IPS-15b (cell line): Measurements from ENCODE around the gene LRRC8E.
"Not testable (repeated sequence)": the region's sequence is repeated elsewhere in the genome, so short reads cannot be mapped to it uniquely, and the experiment has no call there.

Experiments
- H3K27me3 ChIP-seq: one replicate; pipeline ENCODE4 v1.6.1; 2013; ENCODE audit warnings: low read length; ENCODE audit not compliant: control insufficient read depth, insufficient read depth
- H3K36me3 ChIP-seq: one replicate; pipeline ENCODE4 v1.6.1; 2013; ENCODE audit warnings: low read length; ENCODE audit not compliant: control insufficient read depth, insufficient read depth
- H3K4me1 ChIP-seq: one replicate; pipeline ENCODE4 v1.6.1; 2013; ENCODE audit warnings: mild to moderate bottlenecking, low read length; ENCODE audit not compliant: control insufficient read depth, insufficient read depth
- H3K4me3 ChIP-seq: one replicate; pipeline ENCODE4 v1.5.1; 2013; ENCODE audit warnings: low read depth, low read length
- H3K9ac ChIP-seq: one replicate; pipeline ENCODE4 v1.6.1; 2013; ENCODE audit warnings: low read depth, mild to moderate bottlenecking, low read length
- H3K9me3 ChIP-seq: one replicate; pipeline ENCODE4 v1.6.1; 2013; ENCODE audit warnings: mild to moderate bottlenecking, low read length; ENCODE audit not compliant: control insufficient read depth, insufficient read depth

Gene LRRC8E

DNA sequence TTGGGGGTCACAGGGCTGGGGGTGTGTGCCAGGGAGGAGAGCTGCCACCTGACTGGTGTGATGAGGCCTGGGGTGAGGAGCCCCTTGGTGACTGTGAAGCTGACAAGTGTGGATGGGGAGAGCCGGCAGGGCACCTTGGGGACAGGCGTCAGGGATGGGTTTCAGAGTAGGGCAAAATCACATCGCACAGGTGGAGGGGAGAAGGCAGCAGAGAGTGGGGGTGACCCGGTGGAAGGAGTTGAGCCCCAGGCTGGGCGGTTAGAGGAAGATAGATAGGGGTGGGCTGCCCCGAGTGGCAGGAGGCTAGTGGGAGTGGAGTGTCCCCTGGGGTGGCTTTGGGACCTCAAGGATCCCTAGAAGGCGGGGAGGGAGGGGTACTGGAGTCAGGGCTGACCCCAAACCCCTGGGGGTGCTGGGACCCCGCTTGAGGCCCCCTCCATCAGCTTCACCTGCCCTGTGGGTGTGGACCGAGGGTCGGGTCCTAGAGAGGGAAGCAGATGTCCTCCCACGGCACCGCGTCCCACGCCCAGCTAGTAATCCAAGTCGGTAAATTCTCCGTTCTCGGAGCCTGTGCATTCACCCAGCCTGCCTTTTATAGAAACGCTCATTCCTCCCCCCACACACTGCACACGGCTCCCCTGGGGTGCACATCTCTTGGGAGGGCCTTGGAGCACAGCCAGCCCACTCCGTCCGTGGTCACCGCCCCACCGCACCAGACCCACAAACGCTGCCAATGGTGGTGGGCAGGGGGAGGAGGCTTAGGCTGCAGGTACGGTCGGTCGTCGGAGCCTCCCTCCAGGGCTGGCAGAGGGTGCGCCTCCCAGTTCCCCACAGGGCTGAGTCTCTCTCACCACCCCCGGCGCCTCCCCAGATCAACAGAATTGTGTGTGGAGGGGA lies 35.2 kb downstream of the LRRC8E start:
- Histone ChIP-seq H3K9ac (no peak overlapping the region), H3K27me3 (peaks cover 4% of the 10 kb centered on the region), H3K36me3 (peaks cover 2% of the 10 kb centered on the region), H3K4me1 (peaks cover 4% of the 10 kb centered on the region), H3K9me3 (no peaks in the 10 kb centered on the region), H3K4me3 (no peak overlapping the region)

DNA sequence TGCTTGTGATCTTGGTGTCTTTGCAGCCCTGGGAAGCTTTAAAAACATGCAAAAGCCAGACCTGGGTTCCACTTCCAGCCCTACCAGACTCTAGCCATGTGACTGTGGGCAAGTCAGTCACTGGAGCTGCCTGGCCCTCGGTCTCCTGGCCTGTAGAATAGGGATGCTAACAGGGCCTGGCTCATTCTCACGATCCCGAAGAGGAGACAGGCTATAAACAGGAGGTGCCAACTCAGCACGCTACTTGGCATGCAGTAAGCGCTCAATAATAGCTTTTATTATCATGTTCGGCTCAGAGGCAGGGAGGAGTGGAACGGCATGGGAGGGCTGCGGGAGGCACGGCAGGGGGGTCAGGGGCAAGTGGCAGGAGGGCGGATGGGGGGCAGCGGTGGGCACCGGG lies 35.9 kb downstream of the LRRC8E start:
- no peaks in the 10 kb centered on the region for H3K27me3 ChIP-seq
- no peak overlapping the region for H3K4me3 ChIP-seq
- peaks cover 2% of the 10 kb centered on the region for H3K36me3 ChIP-seq
- no peak overlapping the region for H3K9ac ChIP-seq
- no peaks in the 10 kb centered on the region for H3K9me3 ChIP-seq
- H3K4me1 ChIP-seq, result peaks cover 4% of the 10 kb centered on the region

DNA sequence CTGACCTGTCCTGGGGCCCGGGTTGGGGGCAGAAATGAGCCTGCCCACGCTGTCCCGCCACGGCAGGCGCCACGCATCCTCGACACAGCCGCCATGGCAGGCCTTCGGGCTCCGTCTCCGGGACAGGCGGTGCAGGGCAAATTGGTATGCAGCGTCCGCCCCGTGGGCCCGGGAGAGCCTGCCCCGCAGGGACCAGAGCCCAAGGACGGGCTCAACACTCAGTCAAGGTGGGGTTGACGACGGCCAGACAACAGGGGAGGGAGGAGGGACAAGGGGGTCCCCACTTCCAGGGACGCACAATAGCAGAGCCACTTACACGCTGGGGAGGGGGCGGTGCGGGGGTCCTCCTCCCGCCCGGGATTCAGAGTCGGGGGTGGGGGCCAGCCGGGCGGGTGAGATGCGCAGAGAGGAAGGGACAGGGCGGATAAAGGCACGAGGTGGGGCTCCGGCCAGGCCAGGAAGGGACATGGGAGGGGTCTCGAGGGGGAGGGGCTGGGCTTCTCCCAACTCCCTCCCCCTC lies 36.4 kb downstream of the LRRC8E start:
- H3K9ac ChIP-seq, result no peak overlapping the region
- H3K4me3 ChIP-seq, result peak overlapping the region; percentile 35
- H3K4me1 ChIP-seq, result peaks cover 3% of the 10 kb centered on the region
- no peaks in the 10 kb centered on the region for H3K9me3 ChIP-seq
- no peaks in the 10 kb centered on the region for H3K27me3 ChIP-seq
- H3K36me3 ChIP-seq, result peaks cover 2% of the 10 kb centered on the region

DNA sequence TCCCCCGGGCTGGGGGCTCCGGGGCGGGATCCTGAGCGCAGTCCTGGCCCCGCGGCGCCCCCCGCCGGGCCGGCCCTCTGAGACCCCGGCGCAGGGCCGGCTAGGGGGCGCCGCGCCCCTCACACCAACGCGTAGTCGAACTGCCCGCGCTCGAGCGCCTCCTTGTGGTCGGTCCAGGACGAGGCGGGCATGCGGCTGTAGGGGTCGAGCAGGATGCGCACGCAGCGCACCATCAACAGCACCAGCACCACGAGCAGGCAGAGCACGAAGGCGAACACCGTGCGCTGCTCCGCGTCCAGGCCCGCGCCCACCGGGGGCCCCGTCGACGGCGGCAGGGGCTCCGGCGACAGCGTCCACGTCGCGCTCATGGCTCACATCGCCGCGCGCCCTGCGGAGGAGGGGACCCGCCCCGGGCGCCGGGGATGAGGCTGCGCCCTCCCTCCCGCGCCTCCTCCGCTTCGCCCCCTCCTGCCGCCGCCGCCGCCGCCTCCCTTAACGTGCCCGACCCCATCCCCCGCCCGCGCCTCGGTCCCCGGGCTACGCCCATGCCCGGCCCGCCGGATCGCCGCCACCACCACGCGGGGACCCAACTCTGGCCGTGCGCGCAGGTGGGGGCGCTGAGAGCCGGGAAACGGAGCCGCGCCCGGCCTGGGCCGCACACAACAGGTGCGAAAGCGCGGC lies 37.0 kb downstream of the LRRC8E start:
- no peaks in the 10 kb centered on the region for H3K27me3 ChIP-seq
- peaks cover 2% of the 10 kb centered on the region for H3K4me1 ChIP-seq
- H3K9me3 ChIP-seq, result no peaks in the 10 kb centered on the region
- H3K4me3 ChIP-seq, result peak overlapping the region; percentile 35
- H3K36me3 ChIP-seq, result peaks cover 5% of the 10 kb centered on the region
- H3K9ac ChIP-seq, result no peak overlapping the region

DNA sequence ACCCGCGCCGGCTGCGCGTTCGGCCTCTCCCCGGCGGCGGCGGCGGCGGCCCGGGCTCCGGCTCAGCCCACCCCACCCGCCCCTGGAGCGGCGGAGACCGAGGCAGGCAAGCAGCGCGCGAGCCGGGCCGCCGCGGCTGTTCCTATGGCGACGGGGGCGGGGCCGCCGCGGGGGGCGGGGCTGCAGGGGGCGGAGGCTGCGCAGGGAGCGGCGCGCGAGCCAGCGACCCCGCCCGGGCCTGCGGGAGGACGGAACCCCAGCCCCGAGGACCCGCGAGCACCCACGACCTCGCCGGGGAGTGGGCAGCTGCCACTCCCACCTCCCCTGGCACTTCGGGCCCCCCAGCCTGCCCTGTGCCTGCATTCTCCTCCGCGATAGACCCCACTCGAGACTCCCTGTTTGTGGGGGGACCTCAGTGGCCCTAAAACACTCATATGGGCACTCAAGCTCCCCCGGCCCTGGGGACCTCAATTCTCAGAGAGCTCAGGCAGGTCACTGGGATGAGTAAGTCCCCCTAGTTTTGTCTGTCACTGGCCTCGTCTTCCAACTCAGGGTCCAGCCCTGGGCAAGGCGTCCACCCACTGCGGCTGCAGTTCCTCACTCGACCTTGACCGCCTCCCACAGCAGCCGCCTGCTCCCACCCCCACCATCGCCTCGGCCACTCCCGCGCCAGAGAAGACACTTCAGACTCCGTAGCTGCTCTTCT lies 37.9 kb downstream of the LRRC8E start, which contains the start of gene CTXN1:
CTXN1 (minus strand) TSS at position 115 of the 706 bp plus-strand sequence. CDS start 597 bp downstream, outside the sequence.
- Histone ChIP-seq H3K9me3 (no peaks in the 10 kb centered on the region), H3K4me3 (peak within 1 kb of the TSS; percentile 53), H3K27me3 (no peaks in the 10 kb centered on the region), H3K4me1 (peaks cover 2% of the 10 kb centered on the region), H3K36me3 (peaks cover 11% of the 10 kb centered on the region), H3K9ac (no peak within 1 kb of the TSS)

DNA sequence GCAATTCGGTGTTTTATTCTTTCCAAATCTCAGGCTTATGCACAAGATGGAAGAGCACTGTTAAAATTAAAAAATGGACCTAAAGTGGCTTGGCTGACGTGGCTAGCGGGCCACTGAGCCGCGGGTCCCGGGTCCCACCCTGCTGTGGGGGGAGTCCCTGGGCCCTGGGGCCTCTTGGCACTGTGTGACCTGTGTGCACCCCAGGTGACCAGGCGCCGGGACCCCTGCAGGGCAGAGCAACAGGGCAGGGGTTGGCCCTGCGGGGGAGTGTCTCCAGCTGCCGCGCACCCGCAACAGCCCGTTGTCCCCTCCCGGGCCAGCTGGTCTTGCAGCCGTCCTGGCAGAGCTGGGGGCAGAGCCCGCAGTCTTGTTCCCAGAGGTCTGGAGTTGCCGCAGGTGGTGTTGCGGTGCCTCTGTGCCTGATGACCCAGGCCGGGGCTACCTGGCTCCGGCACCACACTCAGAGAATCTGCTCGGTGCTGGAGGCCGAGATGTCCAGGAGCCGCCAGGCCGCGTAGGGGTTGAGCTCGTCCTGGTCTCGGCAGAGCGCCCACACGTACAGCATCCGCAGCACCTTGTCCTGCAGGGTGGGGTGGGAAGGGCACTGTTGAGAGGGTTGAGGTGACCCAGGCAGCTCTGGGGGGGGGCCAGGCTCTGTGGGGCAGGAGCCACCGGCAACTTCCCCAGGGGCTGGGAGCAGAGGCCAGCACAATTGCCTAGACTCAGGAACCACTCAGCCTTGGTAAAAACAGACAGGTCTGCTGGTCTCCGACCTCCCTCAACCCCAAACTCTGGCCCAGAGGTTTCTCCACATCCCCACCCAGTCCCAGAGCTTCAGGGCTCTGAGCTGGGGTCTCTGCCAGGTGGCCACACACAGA lies 38.7 kb downstream of the LRRC8E start:
- Histone ChIP-seq H3K4me3 (no peak overlapping the region), H3K36me3 (peaks cover 19% of the 10 kb centered on the region), H3K9ac (no peak overlapping the region)

DNA sequence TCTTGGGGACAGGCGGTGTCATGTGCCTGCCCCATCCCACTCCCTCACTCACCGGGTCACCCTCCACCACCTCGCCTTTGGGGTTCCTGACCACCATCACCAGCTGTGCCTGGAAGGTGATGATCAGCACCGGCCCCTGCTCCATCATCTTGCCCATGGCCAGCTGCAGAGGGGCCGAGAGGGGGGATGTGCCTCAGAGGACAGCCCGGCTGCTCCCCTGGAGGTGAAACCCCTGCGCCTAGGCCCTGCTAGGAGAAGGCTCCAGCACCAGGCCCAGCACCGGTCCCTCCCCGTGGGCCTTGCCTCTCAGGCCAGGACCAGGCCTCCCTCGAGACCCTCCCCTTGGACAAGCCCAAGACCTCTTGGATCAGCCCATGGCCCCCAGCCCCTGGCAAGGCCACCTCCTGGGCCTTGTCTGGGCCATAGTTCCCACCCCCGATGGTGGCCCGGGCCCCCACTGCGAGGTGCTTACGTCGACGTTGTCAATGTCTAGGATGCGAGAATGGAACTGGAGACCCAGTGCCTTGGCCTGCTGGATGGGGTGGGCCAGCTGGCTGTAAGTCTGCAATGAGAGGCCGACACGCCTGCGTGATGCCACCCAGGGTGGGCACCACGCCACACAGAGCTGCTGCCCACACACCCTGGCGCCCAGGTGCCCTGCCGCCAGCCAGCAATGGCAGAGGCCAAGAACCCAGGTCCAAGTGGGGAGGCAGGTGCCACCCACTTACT lies 39.5 kb downstream of the LRRC8E start:
- no peaks in the 10 kb centered on the region for H3K4me1 ChIP-seq
- H3K27me3 ChIP-seq, result no peaks in the 10 kb centered on the region
- no peak overlapping the region for H3K4me3 ChIP-seq
- H3K36me3 ChIP-seq, result peaks cover 27% of the 10 kb centered on the region
- no peaks in the 10 kb centered on the region for H3K9me3 ChIP-seq
- H3K9ac ChIP-seq, result no peak overlapping the region

More for the DNA sequence above, 38.7 kb downstream of the LRRC8E start:
- Histone ChIP-seq H3K4me1 (no peaks in the 10 kb centered on the region), H3K9me3 (no peaks in the 10 kb centered on the region), H3K27me3 (no peaks in the 10 kb centered on the region)

DNA sequence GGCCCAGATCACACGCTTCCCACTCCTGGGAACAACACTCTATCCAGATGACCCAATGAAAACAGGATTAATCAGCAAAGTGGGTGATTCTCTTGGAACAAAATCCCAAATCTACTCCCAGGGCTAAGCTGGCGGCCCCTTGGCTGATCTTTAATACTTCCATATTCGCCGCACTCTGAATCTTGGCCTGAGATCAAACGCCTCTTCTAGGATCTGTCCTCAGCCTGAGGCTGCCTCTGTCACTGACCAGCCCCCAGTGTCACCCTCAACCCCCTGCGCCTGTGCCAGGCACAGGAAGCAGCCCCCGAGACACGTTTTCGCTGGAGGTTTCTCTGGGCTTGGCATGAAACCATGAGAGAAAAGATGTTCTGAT lies 40.0 kb downstream of the LRRC8E start:
- Histone ChIP-seq H3K9ac (no peak overlapping the region), H3K4me3 (no peak overlapping the region), H3K27me3 (no peaks in the 10 kb centered on the region), H3K36me3 (peaks cover 31% of the 10 kb centered on the region), H3K4me1 (no peaks in the 10 kb centered on the region), H3K9me3 (no peaks in the 10 kb centered on the region)

DNA sequence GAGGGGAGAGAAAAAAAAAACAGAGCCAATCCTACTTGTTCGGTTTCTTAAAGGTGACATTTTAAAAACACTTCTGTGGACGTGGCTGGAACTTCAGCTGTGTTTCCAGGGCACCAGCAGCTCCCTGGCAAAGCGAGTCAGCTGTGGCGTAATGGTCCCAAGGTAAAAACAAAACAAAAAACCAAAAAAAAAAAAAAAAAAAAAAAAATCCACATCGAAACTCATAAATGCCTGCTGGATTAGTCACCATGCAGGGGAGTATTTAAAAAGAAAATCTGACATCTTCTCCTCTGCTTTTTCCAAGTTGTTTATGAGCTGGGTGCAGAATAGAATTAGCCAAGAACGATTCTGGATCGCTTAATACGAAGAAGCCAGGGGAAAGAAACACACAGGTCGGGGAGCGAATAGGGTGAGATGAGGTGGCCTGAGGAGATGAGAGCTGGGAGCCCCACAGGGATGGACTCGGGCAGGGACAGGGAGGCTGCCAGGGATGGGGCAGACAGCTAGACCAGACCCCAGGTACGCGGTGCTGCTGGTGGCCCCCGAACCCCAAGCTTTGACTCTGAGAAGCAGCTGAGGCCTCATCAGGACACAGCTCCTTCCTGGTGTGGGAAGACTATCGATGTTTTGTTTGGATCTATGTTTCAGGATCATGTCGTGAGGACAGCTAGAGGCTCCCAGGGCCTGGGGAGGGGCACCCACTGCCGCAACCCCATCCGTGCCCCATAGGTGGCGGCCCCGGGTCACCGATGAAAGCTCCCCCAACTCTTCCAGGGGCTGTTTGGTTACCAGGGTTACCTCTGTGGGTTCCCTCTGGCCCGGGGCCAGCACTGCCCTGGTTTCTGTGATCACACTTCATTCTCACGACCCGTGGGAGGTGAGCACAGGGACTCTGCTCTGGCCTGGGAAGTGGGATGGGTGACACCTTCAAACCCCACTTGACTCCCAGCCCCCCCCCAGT lies 40.7 kb downstream of the LRRC8E start:
- no peaks in the 10 kb centered on the region for H3K27me3 ChIP-seq
- H3K36me3 ChIP-seq, result peaks cover 38% of the 10 kb centered on the region
- no peak overlapping the region for H3K4me3 ChIP-seq
- H3K9ac ChIP-seq, result no peak overlapping the region
- no peaks in the 10 kb centered on the region for H3K4me1 ChIP-seq
- no peaks in the 10 kb centered on the region for H3K9me3 ChIP-seq

DNA sequence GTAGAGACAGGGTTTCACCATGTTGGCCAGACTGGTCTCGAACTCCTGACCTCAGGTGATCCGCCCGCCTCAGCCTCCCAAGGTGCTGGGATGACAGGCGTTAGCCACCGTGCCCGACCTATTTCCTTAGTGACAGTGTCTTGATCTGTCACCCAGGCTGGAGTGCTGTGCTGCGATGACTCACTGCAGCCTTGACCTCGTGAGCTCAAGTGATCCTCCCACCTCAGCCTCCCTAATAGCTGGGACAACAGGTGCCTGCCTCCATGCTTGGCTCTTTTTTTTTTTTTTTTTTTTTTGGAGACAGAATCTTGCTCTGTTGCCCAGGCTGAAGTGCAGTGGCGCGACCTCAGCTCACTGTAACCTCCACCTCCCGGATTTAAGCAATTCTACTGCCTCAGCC lies 41.7 kb downstream of the LRRC8E start:
- H3K9ac ChIP-seq, H3K9me3 ChIP-seq, H3K4me3 ChIP-seq, H3K4me1 ChIP-seq, H3K27me3 ChIP-seq: not testable (repeated sequence)
- peaks cover 48% of the 10 kb centered on the region for H3K36me3 ChIP-seq
